ENCODE results near the gene ETS1. TPM values are rescaled to one million over a fixed set of nuclear protein-coding genes. Genes with fewer than 3 reads are reported as not detected.

The ETS1 gene
- total RNA-seq, 1 experiment from 2014 or later = 66.4 TPM

GRCh38 chr11:128476729-128477128 is 110.6 kb downstream of the ETS1 start:
- Histone ChIP-seq H3K4me1 (ENCODE audit: control insufficient read depth, insufficient read depth, low read length) (peaks cover 17% of the 10 kb centered on the region), H3K36me3 (ENCODE audit: control insufficient read depth, insufficient read depth, low read length) (peaks cover 17% of the 10 kb centered on the region; the same call in 1 of the 2 replicates), H3K27me3 (ENCODE audit: control insufficient read depth, insufficient read depth, low read length) (no peaks in the 10 kb centered on the region), H3K4me3 (ENCODE audit: low read depth in 2 of 2, low read length in 2 of 2) (no peak overlapping the region), H3K9me3 (ENCODE audit: control insufficient read depth, insufficient read depth, low read depth, low read length) (no peaks in the 10 kb centered on the region), H3K27ac (ENCODE audit: low read length) (no peak overlapping the region)
- DNase-seq (ENCODE audit: low read depth, low spot score) = no peak
- ChIA-PET CTCF (no interaction called here), POLR2A (no interaction called here)
- no peak for TF ChIP-seq POLR2AphosphoS5 (IDR thresholded peaks at IDR 0.05; ENCODE audit: low read depth, low read length)
- TF ChIP-seq SIN3A (IDR thresholded peaks at IDR 0.05; ENCODE audit: borderline replicate concordance, insufficient read depth, low read depth, low read length) = no peak
- no peak for TF ChIP-seq CTCF (IDR thresholded peaks at IDR 0.05)
- no peak for TF ChIP-seq TCF7L2 (IDR thresholded peaks at IDR 0.05; ENCODE audit: low read depth, low read length)
- TF ChIP-seq REST (IDR thresholded peaks at IDR 0.05; ENCODE audit: insufficient read depth in 1 of 2, low read depth in 2 of 2, low read length in 1 of 2) = no peak
- in situ Hi-C loops (cut with HindIII; ENCODE audit: low pct_unique_long_range_greater_than_20kb, low sequenced_read_pairs) = no loop called here
- ATAC-seq = no peak
- no TSS peak for BruUV-seq (replicated peaks)
- intact Hi-C loops (cut with micrococcal nuclease; ENCODE audit: unreplicated experiment) = loop anchor here (10.0 kb wide), 1 partner anchor 182 kb away; no protein-coding TSS in a partner anchor

GRCh38 chr11:128476049-128476448 is 111.3 kb downstream of the ETS1 start:
- Histone ChIP-seq H3K27me3 (ENCODE audit: control insufficient read depth, insufficient read depth, low read length) (no peaks in the 10 kb centered on the region), H3K27ac (ENCODE audit: low read length) (no peak overlapping the region), H3K36me3 (ENCODE audit: control insufficient read depth, insufficient read depth, low read length) (peaks cover 17% of the 10 kb centered on the region; the same call in 1 of the 2 replicates), H3K4me1 (ENCODE audit: control insufficient read depth, insufficient read depth, low read length) (peaks cover 17% of the 10 kb centered on the region), H3K4me3 (ENCODE audit: low read depth in 2 of 2, low read length in 2 of 2) (no peak overlapping the region), H3K9me3 (ENCODE audit: control insufficient read depth, insufficient read depth, low read depth, low read length) (no peaks in the 10 kb centered on the region)
- TF ChIP-seq POLR2AphosphoS5 (IDR thresholded peaks at IDR 0.05; ENCODE audit: low read depth, low read length) (no peak), TCF7L2 (IDR thresholded peaks at IDR 0.05; ENCODE audit: low read depth, low read length) (no peak), CTCF (IDR thresholded peaks at IDR 0.05) (no peak), REST (IDR thresholded peaks at IDR 0.05; ENCODE audit: insufficient read depth in 1 of 2, low read depth in 2 of 2, low read length in 1 of 2) (no peak), SIN3A (IDR thresholded peaks at IDR 0.05; ENCODE audit: borderline replicate concordance, insufficient read depth, low read depth, low read length) (no peak)
- in situ Hi-C loops (cut with HindIII; ENCODE audit: low pct_unique_long_range_greater_than_20kb, low sequenced_read_pairs) = no loop called here
- ATAC-seq (no peak), DNase-seq (ENCODE audit: low read depth, low spot score) (no peak)
- POLR2A ChIA-PET = no interaction called here
- BruUV-seq (replicated peaks) = no TSS peak
- CTCF ChIA-PET = no interaction called here
- intact Hi-C loops (cut with micrococcal nuclease; ENCODE audit: unreplicated experiment) = loop anchor here (10.0 kb wide), 1 partner anchor 181 kb away; no protein-coding TSS in a partner anchor
